ENCODE measurements around the gene G3BP1.

G3BP1 gene

DNA sequence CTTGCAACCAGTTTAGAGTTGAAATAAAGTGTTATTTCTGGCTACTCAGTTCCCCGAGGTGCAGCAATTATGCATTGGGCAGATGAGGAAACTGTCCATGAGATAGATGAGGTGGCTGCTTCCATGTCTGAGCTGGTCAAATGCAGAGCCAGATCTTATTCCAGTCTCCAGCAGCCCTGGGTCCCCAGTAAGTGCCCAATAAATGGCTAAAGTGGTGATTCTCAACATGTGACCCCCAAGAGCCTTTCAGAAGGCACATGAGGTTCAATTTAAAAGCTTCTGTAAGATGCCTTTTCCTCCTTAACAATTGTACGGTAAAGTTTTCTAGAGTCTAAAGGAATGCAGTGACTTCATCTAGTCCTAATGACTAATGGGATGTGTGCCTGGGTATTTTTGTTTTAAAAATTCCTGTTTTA, 30.8 kb upstream of the G3BP1 start:
- H3K9ac ChIP-seq (ENCODE audit: low read length): no peak overlapping the region
- H3K79me2 ChIP-seq (ENCODE audit: insufficient read depth, low read length): no peaks in the 10 kb centered on the region
- no peak overlapping the region for H3K27ac ChIP-seq (ENCODE audit: low read depth, low read length, poor library complexity, severe bottlenecking)
- H3K27me3 ChIP-seq (ENCODE audit: insufficient read depth, low read length): no peaks in the 10 kb centered on the region
- peaks cover 12% of the 10 kb centered on the region for H3K4me1 ChIP-seq (ENCODE audit: insufficient read depth, low read length, severe bottlenecking)
- no peaks in the 10 kb centered on the region for H3K9me3 ChIP-seq (ENCODE audit: low read length)
- no peaks in the 10 kb centered on the region for H4K20me1 ChIP-seq (ENCODE audit: insufficient read depth, low read length)
- no peaks in the 10 kb centered on the region for H3K9me2 ChIP-seq (ENCODE audit: low read depth, low read length)
- H3K4me3 ChIP-seq (ENCODE audit: low read depth, low read length, poor library complexity, severe bottlenecking): no peak overlapping the region
- no peak overlapping the region for H3K4me2 ChIP-seq (ENCODE audit: low read length)
- no peaks in the 10 kb centered on the region; the same call in 1 of the 2 replicates for H3F3A ChIP-seq (ENCODE audit: insufficient read depth, low read length)
- no peak overlapping the region for H2AFZ ChIP-seq (ENCODE audit: low read length)
- TF ChIP-seq EZH2 (IDR thresholded peaks at IDR 0.05; ENCODE audit: borderline replicate concordance, low read length): no peak
- TF ChIP-seq, protein P1, sequence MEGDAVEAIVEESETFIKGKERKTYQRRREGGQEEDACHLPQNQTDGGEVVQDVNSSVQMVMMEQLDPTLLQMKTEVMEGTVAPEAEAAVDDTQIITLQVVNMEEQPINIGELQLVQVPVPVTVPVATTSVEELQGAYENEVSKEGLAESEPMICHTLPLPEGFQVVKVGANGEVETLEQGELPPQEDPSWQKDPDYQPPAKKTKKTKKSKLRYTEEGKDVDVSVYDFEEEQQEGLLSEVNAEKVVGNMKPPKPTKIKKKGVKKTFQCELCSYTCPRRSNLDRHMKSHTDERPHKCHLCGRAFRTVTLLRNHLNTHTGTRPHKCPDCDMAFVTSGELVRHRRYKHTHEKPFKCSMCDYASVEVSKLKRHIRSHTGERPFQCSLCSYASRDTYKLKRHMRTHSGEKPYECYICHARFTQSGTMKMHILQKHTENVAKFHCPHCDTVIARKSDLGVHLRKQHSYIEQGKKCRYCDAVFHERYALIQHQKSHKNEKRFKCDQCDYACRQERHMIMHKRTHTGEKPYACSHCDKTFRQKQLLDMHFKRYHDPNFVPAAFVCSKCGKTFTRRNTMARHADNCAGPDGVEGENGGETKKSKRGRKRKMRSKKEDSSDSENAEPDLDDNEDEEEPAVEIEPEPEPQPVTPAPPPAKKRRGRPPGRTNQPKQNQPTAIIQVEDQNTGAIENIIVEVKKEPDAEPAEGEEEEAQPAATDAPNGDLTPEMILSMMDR (IDR thresholded peaks at IDR 0.05; ENCODE audit: low read length): no peak; the same call in 1 of the 2 replicates
- H3K36me3 ChIP-seq (ENCODE audit: insufficient read depth, low read length): peaks cover 35% of the 10 kb centered on the region; the same call in 1 of the 2 replicates

DNA sequence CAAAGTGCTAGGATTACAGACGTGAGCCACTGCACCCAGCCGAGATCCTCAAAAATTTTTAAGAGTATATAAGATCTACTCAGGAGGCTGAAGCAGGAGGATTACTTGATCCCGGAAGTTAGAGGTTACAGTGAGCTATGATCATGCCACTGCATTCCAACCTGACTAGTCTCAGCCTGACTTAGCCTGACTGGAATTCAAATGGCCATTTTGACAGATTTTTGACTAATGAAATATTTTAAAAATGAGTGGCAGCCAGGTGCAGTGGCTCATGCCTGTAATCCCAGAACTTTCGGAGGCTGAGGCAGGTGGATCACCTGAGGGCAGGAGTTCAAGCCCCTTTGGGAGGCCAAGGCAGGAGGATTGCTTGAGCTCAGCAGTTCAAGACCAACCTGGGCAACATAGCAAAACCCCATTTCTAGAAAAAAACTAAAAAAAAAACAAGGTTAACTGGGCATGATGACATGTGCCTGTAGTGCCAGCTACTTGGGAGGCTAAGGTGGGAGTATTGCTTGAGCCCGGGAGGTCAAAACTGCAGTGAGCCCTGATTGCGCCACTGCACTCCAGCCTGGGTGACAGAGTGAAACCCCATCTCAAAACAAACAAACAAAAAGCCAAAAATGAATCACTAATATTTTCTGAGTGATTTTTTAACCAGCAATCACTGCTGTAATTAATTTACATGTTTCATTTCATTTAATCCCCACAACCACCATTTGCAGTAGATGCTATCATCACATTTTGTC, 29.9 kb upstream of the G3BP1 start:
- no peak overlapping the region for H3K27ac ChIP-seq (ENCODE audit: low read depth, low read length, poor library complexity, severe bottlenecking)
- H3K79me2 ChIP-seq (ENCODE audit: insufficient read depth, low read length): no peaks in the 10 kb centered on the region
- no peak overlapping the region for H3K4me2 ChIP-seq (ENCODE audit: low read length)
- TF ChIP-seq, protein P1 (IDR thresholded peaks at IDR 0.05; ENCODE audit: low read length): no peak
- no peak for TF ChIP-seq EZH2 (IDR thresholded peaks at IDR 0.05; ENCODE audit: borderline replicate concordance, low read length)
- no peaks in the 10 kb centered on the region; the same call in 1 of the 2 replicates for H3F3A ChIP-seq (ENCODE audit: insufficient read depth, low read length)
- peaks cover 39% of the 10 kb centered on the region; the same call in 1 of the 2 replicates for H3K36me3 ChIP-seq (ENCODE audit: insufficient read depth, low read length)
- H3K9me2 ChIP-seq (ENCODE audit: low read depth, low read length): no peaks in the 10 kb centered on the region
- no peaks in the 10 kb centered on the region for H3K27me3 ChIP-seq (ENCODE audit: insufficient read depth, low read length)
- no peak overlapping the region for H2AFZ ChIP-seq (ENCODE audit: low read length)
- no peaks in the 10 kb centered on the region for H3K9me3 ChIP-seq (ENCODE audit: low read length)
- peaks cover 12% of the 10 kb centered on the region for H3K4me1 ChIP-seq (ENCODE audit: insufficient read depth, low read length, severe bottlenecking)
- no peak overlapping the region for H3K4me3 ChIP-seq (ENCODE audit: low read depth, low read length, poor library complexity, severe bottlenecking)
- H3K9ac ChIP-seq (ENCODE audit: low read length): no peak overlapping the region
- H4K20me1 ChIP-seq (ENCODE audit: insufficient read depth, low read length): no peaks in the 10 kb centered on the region

DNA sequence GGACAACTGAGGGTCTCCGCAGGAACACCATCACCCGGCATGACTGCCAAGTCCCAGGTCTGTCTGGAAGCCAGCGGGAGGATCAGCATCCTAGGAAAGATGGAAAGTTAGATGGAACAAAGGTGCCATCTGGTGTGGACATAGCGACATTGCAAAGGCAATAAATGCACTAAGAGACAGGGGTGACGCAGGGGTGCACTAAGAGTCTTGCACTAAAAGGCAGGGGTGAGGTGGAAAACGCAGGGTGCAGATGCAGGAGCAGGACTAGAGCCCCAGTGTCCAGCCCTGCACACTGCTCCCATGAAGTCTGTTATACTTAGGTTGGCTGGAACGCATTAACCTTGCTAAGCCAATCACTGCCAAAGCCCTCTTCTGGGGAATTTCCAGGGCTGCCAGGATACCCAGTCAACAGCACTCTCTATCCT, 28.9 kb upstream of the G3BP1 start:
- Histone ChIP-seq H3K36me3 (ENCODE audit: insufficient read depth, low read length) (peaks cover 39% of the 10 kb centered on the region; the same call in 1 of the 2 replicates), H3K9ac (ENCODE audit: low read length) (no peak overlapping the region), H3K9me2 (ENCODE audit: low read depth, low read length) (no peaks in the 10 kb centered on the region), H3K4me3 (ENCODE audit: low read depth, low read length, poor library complexity, severe bottlenecking) (no peak overlapping the region), H3K79me2 (ENCODE audit: insufficient read depth, low read length) (no peaks in the 10 kb centered on the region), H3K4me2 (ENCODE audit: low read length) (no peak overlapping the region), H3K27me3 (ENCODE audit: insufficient read depth, low read length) (no peaks in the 10 kb centered on the region), H4K20me1 (ENCODE audit: insufficient read depth, low read length) (no peaks in the 10 kb centered on the region), H3K4me1 (ENCODE audit: insufficient read depth, low read length, severe bottlenecking) (peaks cover 12% of the 10 kb centered on the region), H3K27ac (ENCODE audit: low read depth, low read length, poor library complexity, severe bottlenecking) (no peak overlapping the region), H3K9me3 (ENCODE audit: low read length) (no peaks in the 10 kb centered on the region), H2AFZ (ENCODE audit: low read length) (no peak overlapping the region), H3F3A (ENCODE audit: insufficient read depth, low read length) (no peaks in the 10 kb centered on the region; the same call in 1 of the 2 replicates)
- TF ChIP-seq, protein P1 (IDR thresholded peaks at IDR 0.05; ENCODE audit: low read length): peak; percentile 72
- no peak for TF ChIP-seq EZH2 (IDR thresholded peaks at IDR 0.05; ENCODE audit: borderline replicate concordance, low read length)

Data from OCI-LY1 (cell line).